HG02840 (cell line): ENCODE results near the gene METTL16.

Experiments used
- ATAC-seq: cut with Tn5 transposase; IDR thresholded peaks from one replicate; pipeline ENCODE4 v1.9.1; 2021; ENCODE audit warnings: mild to moderate bottlenecking, moderate library complexity, moderate number of reproducible peaks; ENCODE audit not compliant: unreplicated experiment, low FRiP score

The METTL16 gene

GRCh38 chr17:2398182-2398581 lies 113.5 kb downstream of the METTL16 start:
- no peak for ATAC-seq

- ATAC-seq: no peak
Measured at GRCh38 chr17:2397247-2398171, 114.2 kb downstream of the METTL16 start.

- ATAC-seq: no peak
Measured at GRCh38 chr17:2396568-2397246, 115.0 kb downstream of the METTL16 start.

GRCh38 chr17:2396192-2396567 lies 115.5 kb downstream of the METTL16 start:
- ATAC-seq: no peak

GRCh38 chr17:2395258-2396181 lies 116.2 kb downstream of the METTL16 start:
- no peak for ATAC-seq

DNA sequence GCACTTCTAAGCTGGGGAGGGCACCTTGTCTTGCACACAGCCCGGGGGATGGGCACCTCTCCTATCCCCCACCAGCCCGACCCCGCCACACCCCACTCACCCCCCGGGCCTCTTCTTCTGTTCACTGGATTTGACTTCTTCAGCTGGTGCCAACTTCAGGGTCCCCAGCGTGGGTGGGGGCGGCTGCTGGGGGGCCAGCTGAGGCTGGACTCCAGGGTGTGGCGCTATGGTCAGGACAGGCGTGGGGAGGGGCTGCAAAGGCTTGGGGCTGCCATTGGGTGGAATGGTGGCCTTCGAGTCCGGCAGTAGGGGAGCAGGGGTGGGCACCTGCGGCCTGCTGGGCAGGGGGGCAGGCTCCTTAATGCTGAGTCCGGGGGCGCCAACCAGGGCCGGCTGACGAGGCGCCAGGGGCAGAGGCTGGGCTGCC lies 116.9 kb downstream of the METTL16 start:
- no peak for ATAC-seq

- ATAC-seq: no peak
Measured at GRCh38 chr17:2393954-2394749, 117.5 kb downstream of the METTL16 start.

- ATAC-seq: peak; percentile 29
Measured at GRCh38 chr17:2393174-2393953, 118.3 kb downstream of the METTL16 start.

DNA sequence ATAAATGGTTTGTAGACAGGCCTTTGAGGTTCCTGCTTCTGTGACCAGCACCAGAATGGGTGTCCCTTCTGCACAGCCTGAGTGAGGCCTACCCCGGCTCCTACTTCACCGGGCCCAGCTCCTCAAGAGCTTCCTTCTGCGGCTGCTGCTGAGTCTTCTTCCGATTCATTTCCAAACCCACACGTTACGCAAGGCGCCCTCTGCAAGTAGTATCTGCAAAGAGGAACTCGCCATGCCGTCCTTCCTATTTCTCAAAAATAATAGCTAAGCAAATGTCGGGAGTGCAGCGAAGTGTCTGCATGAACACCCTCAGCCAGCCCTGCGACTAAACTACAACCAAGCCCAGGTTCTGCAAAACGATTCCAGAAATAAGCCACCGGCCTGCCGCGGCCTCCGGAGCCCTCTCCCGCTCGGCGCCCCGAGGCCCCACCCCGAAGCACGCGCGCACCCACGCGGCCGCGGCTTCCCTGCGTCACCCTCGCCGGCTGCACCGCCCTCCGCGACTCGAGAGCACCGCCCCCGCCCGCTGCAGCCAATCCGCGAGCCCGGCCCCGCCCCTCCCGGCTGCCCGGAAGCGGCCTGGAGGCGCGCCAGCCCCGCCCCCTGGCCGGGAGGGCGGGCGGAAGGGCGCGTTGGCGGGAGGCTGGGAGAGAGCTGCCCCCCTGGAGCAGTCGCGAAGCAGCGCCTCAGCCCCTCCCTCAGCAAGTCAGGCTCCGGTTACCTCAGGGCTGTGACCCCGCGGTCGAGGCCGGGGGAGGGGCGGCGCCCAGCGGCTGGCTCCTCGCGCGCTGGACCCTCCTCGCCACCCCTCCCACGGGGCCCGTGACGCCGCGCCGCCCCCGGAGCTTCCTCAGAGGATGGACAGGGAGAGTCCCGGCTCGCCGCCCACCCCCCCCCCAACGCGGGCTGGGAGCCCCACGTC lies 119.2 kb downstream of the METTL16 start:
- ATAC-seq: peak; percentile 44

GRCh38 chr17:2391597-2392251 lies 120.0 kb downstream of the METTL16 start:
- ATAC-seq: no peak

GRCh38 chr17:2390199-2390836 lies 121.4 kb downstream of the METTL16 start:
- no peak for ATAC-seq

DNA sequence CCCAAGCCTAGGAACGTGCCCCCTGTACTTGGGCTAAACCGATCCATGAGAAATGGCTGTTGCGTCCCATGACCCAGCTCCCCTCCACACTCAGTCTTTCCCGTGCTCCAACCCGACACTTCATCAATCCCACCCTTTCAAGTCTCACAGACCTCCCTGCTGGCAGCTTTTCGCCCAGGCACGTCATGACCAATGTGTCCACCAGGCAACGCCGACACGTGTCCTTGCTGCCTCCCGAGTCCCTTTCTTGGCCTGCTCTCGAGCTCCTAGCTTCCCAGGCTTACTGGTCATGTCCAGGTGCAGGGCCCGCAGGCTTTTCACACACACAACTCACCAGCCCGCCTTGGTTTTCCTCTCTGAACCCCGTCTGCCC lies 123.0 kb downstream of the METTL16 start:
- ATAC-seq: no peak

GRCh38 chr17:2388020-2388682 lies 123.5 kb downstream of the METTL16 start:
- no peak for ATAC-seq

GRCh38 chr17:2387086-2388019 lies 124.3 kb downstream of the METTL16 start:
- no peak for ATAC-seq

DNA sequence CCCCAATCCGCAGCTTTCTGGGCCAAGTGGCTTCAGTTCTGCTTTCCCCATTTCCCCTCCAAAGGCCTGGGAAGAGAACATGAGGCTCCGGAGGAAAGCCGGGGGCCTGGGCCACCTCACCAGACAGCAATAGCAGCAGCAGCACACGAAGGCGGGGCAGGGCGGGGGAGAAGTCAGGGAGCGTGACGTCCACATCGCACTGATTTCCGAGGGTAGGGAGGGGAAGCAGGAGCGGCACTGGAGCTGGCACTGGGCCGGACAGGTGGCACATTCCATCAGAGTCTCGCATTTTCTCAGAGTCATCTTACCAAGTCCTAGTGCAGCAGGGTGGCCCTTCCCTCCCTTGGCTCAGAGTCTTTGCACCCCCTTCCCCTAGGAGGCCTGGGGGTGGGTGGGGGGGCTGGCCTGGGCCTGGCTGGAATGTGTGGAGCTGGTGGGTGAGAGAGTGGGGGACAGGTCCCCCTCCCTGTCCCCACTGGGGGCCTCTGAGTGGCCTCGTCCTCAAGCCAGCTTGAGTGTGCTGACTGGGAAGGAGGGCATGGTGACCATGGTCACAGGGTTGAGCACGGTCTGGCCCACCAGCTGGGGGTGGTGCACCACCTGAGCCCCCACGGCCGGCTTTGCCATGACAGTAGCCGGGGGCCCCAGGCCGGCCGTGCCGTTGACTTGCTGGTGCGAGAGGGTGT lies 125.1 kb downstream of the METTL16 start:
- no peak for ATAC-seq
